GM19372 (cell line): ENCODE data around the gene COBL.

ENCODE experiments used
- ATAC-seq: cut with Tn5 transposase; IDR thresholded peaks from one replicate; pipeline ENCODE4 v1.9.1; 2021; ENCODE audit warnings: mild to moderate bottlenecking, low read depth, moderate library complexity; ENCODE audit not compliant: unreplicated experiment

COBL gene

GRCh38 chr7:51307651-51308210, 8.9 kb downstream of the COBL start:
- ATAC-seq, result no peak

GRCh38 chr7:51306761-51307160, 9.8 kb downstream of the COBL start:
- ATAC-seq, result no peak

- no peak for ATAC-seq
These were observed 11.9 kb downstream of the COBL start for GRCh38 chr7:51304729-51305128.

- no peak for ATAC-seq
These were observed 13.5 kb downstream of the COBL start for GRCh38 chr7:51303142-51303525.

- no peak for ATAC-seq
These were observed 14.8 kb downstream of the COBL start for GRCh38 chr7:51301806-51302205.

GRCh38 chr7:51300762-51301674, 15.6 kb downstream of the COBL start:
- ATAC-seq, result no peak

- no peak for ATAC-seq
These were observed 17.0 kb downstream of the COBL start for GRCh38 chr7:51299391-51300133.

- no peak for ATAC-seq
These were observed 17.7 kb downstream of the COBL start for GRCh38 chr7:51298912-51299311.

GRCh38 chr7:51297986-51298385, 18.6 kb downstream of the COBL start:
- ATAC-seq, result no peak

- ATAC-seq, result no peak
These were observed 21.0 kb downstream of the COBL start for GRCh38 chr7:51295440-51296245.

GRCh38 chr7:51292596-51292995, 24.0 kb downstream of the COBL start:
- no peak for ATAC-seq

GRCh38 chr7:51290702-51291540, 25.7 kb downstream of the COBL start:
- no peak for ATAC-seq

- ATAC-seq, result no peak
These were observed 26.3 kb downstream of the COBL start for GRCh38 chr7:51290304-51290637.

GRCh38 chr7:51289623-51290303, 26.8 kb downstream of the COBL start:
- no peak for ATAC-seq

GRCh38 chr7:51288896-51289622, 27.6 kb downstream of the COBL start:
- no peak for ATAC-seq

GRCh38 chr7:51286401-51286800, 30.2 kb downstream of the COBL start:
- no peak for ATAC-seq

GRCh38 chr7:51280156-51280555, 36.5 kb downstream of the COBL start:
- ATAC-seq, result no peak

- ATAC-seq, result no peak
These were observed 37.1 kb downstream of the COBL start for GRCh38 chr7:51279391-51280023.
